GM12865 (cell line): ENCODE measurements around the gene SH3PXD2A.

ENCODE experiments used
- DNase-seq: peaks from one replicate; pipeline ENCODE4 v3.0.0; 2010; ENCODE audit warnings: low read depth
- H3K4me3 ChIP-seq: 2 replicates; pipeline ENCODE4 v1.5.1; 2011; ENCODE audit warnings: mild to moderate bottlenecking, low read depth, low read length, control low read depth
- TF ChIP-seq, protein P1 (sequence below): IDR thresholded peaks from 2 replicates; pipeline ENCODE4 v1.5.1; 2011; ENCODE audit warnings: low read length, control low read depth, low read depth, inconsistent platforms; ENCODE audit not compliant: insufficient read depth; ENCODE audit errors: missing control alignments

The SH3PXD2A gene

DNA sequence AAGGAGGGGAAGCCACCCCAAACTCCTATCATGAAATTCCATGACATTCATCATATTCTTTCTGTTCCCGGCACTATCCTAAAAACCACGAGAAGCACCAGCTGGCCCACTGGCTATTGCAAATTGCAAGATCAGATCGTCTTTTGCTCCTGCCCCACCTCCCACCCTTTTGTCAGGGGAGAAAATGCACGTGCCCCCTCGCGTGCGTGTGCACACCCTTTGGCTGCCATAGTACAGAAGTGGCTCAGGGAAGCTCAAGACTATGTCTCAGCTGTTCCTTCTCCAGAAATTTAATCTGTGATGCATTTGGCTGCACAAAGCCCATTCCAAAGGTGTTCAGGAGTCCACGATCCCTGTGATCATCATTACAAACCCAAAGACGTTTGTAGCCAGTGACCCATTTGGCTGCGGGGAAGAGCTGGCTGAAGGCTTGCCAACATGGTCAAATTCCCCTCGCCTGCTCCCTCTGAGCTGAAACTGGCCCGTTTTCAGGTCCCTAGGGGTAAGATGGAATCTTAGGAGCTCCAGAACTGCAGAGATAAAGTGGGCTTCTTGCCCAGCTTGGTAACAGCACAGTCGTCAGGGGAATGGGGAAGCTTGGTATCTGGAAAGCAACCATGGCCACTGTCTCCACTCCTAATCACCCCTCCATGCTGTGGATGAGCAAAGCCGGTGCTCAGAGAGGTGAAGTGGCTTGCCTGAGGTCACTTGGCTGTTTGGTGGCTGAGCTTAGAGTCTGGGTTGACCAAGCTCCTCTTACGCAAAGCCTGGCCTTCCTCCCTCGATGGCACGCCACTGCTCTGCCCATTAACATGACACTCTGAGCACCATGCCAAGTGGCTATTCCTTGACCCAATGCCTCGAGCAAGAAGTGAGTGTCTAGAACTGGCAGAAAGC is 206.5 kb downstream of the SH3PXD2A start:
- no peak for DNase-seq
- H3K4me3 ChIP-seq: no peak overlapping the region
- TF ChIP-seq, protein P1, sequence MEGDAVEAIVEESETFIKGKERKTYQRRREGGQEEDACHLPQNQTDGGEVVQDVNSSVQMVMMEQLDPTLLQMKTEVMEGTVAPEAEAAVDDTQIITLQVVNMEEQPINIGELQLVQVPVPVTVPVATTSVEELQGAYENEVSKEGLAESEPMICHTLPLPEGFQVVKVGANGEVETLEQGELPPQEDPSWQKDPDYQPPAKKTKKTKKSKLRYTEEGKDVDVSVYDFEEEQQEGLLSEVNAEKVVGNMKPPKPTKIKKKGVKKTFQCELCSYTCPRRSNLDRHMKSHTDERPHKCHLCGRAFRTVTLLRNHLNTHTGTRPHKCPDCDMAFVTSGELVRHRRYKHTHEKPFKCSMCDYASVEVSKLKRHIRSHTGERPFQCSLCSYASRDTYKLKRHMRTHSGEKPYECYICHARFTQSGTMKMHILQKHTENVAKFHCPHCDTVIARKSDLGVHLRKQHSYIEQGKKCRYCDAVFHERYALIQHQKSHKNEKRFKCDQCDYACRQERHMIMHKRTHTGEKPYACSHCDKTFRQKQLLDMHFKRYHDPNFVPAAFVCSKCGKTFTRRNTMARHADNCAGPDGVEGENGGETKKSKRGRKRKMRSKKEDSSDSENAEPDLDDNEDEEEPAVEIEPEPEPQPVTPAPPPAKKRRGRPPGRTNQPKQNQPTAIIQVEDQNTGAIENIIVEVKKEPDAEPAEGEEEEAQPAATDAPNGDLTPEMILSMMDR: no peak

DNA sequence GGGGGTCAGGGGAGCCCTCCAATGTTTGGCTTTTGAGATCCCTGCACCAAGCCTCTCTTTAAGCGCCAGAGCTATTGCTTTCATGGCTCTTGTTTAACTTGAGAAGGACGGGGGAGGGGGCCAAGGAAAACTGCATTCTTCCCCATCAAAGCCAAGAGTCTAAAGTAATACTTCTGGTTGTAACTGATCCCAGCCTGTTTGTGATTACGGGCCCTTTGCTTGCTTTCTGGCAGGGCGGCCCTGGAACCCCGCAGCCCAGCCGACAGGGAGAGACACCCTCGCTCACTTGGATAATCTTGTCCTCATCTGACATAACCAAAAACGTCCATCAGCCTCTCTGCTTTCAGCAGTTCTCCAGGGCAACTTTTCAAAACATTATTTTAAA is 207.1 kb downstream of the SH3PXD2A start:
- TF ChIP-seq, protein P1: no peak
- no peak overlapping the region for H3K4me3 ChIP-seq
- no peak for DNase-seq

DNA sequence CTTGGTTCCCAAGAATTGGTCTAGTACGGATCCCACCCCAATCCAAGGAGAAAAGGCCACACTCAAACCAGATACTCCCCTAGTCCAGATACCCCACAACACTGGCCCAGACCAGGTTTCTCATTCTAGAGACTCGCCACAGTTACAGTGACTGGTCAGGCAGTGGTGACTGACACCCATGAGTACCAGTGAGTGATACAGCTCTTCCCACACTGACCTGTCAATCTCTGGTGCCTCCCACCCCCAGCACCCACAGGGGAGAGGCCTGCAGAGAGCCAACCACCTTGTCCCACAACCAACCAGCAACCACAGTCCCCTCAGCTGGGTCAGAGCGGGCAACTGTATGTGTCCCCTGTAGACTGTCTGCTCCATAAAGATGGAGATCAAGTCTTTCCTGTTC is 209.1 kb downstream of the SH3PXD2A start:
- TF ChIP-seq, protein P1: no peak
- DNase-seq: no peak
- H3K4me3 ChIP-seq: no peak overlapping the region

DNA sequence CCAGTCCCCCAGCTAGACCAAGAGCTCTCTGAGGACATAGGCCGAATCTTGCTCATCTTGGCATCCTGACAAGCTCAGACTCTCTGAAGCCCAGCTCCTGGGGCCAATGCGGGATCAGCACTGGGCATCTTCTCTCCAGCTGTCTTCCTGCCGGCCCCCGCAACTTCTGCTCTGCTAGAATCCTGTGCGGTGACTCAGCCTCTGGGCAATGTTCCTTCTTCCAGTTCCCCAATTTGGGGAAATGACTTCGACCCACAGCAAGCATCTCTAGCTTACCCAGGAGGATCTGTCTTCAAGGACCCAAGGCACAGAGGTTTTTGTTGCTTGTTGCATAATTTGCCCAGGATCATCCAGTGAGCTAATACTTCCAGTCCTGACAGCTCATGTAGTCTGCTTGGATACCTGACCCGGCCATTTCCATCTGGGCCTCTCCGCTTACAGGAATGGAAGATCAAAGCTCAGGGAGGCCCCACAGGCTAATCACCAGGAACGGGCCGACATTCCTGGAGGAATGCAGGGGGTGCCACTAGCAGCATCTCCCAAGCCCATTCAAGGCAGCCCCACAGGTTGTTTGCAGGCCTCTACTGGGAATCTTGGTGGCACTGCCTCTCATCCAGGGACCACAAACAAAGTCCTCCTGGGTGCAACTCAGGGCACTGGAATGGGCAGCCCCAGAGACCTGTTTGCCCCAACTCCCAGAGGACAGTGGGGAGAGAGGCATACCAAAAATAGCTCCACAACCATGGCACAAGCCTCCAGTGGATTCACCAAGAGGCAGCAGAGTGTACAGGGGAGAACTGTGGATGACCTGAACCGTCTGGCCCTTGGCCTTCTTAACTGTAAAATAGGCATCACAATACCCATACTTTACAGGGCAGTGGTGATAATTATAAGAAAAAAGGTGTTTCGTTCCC is 210.0 kb downstream of the SH3PXD2A start:
- no peak for DNase-seq
- no peak overlapping the region for H3K4me3 ChIP-seq
- TF ChIP-seq, protein P1: no peak

DNA sequence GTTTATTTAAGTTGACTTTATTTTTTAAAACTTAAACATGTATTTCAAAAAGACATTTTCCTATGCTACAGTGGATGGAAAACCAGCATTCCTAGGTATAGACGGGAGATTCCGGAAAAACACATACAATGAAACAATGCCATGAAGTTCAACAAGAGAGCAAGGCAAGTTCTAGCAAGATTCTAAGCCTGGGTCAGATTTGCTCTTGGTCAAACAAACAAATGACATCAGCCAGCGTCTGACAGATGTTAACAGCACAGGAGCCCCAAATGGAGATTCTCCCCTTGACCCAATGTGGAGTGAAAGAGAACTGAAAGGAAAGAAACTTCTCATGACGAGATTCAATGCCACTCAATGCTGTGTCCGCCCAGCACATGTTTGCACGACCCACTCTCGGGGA is 212.0 kb downstream of the SH3PXD2A start:
- TF ChIP-seq, protein P1: no peak
- no peak for DNase-seq
- no peak overlapping the region for H3K4me3 ChIP-seq

DNA sequence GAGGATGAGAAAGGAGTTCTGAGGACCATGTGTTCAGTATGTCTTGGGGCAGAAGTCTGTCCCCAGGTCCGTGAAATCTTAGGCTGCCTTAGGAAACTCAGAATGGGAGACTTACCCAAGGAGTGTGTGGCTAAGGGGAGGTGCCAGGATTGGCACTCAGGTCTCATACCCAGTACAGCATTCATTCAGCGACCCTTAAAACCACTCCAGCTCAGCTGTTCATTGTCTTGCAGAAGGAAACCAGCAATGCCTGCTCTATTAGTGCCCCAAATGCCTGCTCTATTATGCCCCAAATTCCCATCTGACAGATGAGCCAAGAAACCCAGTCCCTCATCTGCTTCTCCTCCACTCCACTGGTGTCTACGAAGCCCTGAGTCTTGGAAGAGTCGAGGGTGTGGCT is 214.1 kb downstream of the SH3PXD2A start:
- H3K4me3 ChIP-seq: no peak overlapping the region

More for the DNA sequence above, 214.1 kb downstream of the SH3PXD2A start:
- DNase-seq: no peak
- TF ChIP-seq, protein P1: no peak
